Upper lobe of left lung (tissue), 6 donors: ENCODE measurements around the gene TAS2R16. TPM values are rescaled to one million over a fixed set of nuclear protein-coding genes. Genes with fewer than 3 reads are reported as not detected.

Source experiments
- ATAC-seq, 2 donors: fragments of 200-7000 bp; cut with Tn5 transposase; one replicate each; pipeline ENCODE4 v1.9.1; 2022; ENCODE audit warnings: mild to moderate bottlenecking in 2 of 2, moderate library complexity in 2 of 2; ENCODE audit not compliant: low FRiP score in 2 of 2
- DNase-seq, 2 donors: peaks; one replicate each; pipeline ENCODE4 v3.0.0-alpha.2; 2019 to 2020
- H3K27ac ChIP-seq, 4 donors: fragments of 200-600 bp; sonication (generic); one replicate each; pipeline ENCODE4 v1.5.1; 2016 to 2019
- H3K27me3 ChIP-seq, 4 donors: fragments of 200-600 bp; sonication (generic); one replicate each; pipeline ENCODE4 v1.5.1; 2017 to 2019
- H3K36me3 ChIP-seq, 4 donors: fragments of 200-600 bp; sonication (generic); one replicate each; pipeline ENCODE4 v1.5.1; 2016 to 2019
- H3K4me1 ChIP-seq, 4 donors: fragments of 200-600 bp; sonication (generic); one replicate each; pipeline ENCODE4 v1.5.1; 2018 to 2019
- H3K4me3 ChIP-seq, 4 donors: fragments of 200-600 bp; sonication (generic); one replicate each; pipeline ENCODE4 v1.5.1; 2017 to 2019; ENCODE audit warnings: mild to moderate bottlenecking in 2 of 4, moderate library complexity in 1 of 4
- H3K9me3 ChIP-seq, 4 donors: fragments of 200-600 bp; sonication (generic); one replicate each; pipeline ENCODE4 v1.5.1; 2018 to 2019
- POLR2A ChIP-seq, 4 donors: fragments of 450-650 bp; IDR thresholded peaks; one replicate each; pipeline ENCODE4 v1.5.1; 2016 to 2017; ENCODE audit warnings: antibody characterized with exemption in 4 of 4, mild to moderate bottlenecking in 2 of 4
- WGBS, 2 donors: methylation state at CpG; one replicate each; pipeline ENCODE4 v1.1.5; 2017 to 2018; 5-methylcytosine and 5-hydroxymethylcytosine counted together
- total RNA-seq, 6 donors: library from RNA; depleted of rRNA in 4 of 6; stranded (reverse); fragments of >200 nt in 4 of 6; gene quantifications; one replicate each; pipeline versions ENCODE4 v1.1.0 to v1.2.1, GENCODE V29; 2016 to 2021
- donor health status: DM: no; HTN: no; CAD: no; lungs with moderate emphysema.
- donor health status: DM: no; HTN: yes; CAD: no; lungs with severe emphysema.

Gene TAS2R16
- total RNA-seq, 6 donors from 2014 or later = not detected

DNA sequence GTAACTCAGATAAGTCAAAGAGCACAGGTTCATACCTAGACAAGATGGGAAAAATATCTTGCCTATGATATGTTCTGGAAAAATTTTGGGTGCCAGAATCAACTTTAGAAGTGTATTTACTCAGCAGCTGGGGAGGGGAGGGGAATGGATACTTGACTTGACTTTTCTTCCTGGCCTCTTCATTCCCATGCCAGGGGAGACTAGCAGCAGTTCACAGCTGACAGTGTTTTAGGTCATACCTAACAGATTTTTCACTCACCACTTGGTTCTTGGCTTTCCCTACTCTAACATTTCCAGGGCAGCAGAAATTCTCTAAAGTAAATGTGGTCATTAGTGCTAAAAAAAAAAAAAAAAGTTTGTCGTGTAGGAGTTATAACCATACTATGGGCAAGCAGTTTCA lies 46.3 kb downstream of the TAS2R16 start:
- TF ChIP-seq POLR2A (IDR thresholded peaks at IDR 0.05) = no peak
- WGBS, 2 donors = 67 to 73% methylated on average over 1 of the region's 1 CpG
- Histone ChIP-seq H3K36me3 (no peaks in the 10 kb centered on the region), H3K4me3 (no peak overlapping the region), H3K4me1 (no peaks in the 10 kb centered on the region), H3K27ac (no peak overlapping the region), H3K9me3 (no peaks in the 10 kb centered on the region), H3K27me3 (no peaks in the 10 kb centered on the region)
- ATAC-seq = no peak
- no peak for DNase-seq

Other genes starting within 250 kb of the TAS2R16 start
- gene CADPS2, start 109.2 kb downstream of the TAS2R16 start, total RNA-seq = 10 to 100 TPM; 33.3 to 74.7 (median 45.7) TPM
- gene SLC13A1, start 204.3 kb upstream of the TAS2R16 start, total RNA-seq = not detected